WTC11 (cell line): ENCODE results near the gene CCM2. TPM values are rescaled to one million over a fixed set of nuclear protein-coding genes. Genes with fewer than 3 reads are reported as not detected.
"Not testable (repeated sequence)": the region's sequence is repeated elsewhere in the genome, so short reads cannot be mapped to it uniquely, and the experiment has no call there.

Experiments used
- ATAC-seq: fragments of 200-7000 bp; cut with Tn5 transposase; 2 replicates; pipeline ENCODE4 v1.10.0; 2021; ENCODE audit warnings: mild to moderate bottlenecking, moderate library complexity
- CTCF ChIA-PET: fragments of 300-600 bp; sonication (Branson Sonifier 250); formaldehyde crosslinking; loops from one replicate; lab custom pipeline; 2021; ENCODE audit warnings: antibody characterized with exemption; lab: Charles Lee
- POLR2A ChIA-PET: fragments of 350-600 bp; sonication (Branson Sonifier 250); formaldehyde crosslinking; loops from one replicate; lab custom pipeline; 2021; ENCODE audit warnings: antibody characterized with exemption; lab: Charles Lee
- DNase-seq: peaks from one replicate; pipeline ENCODE4 v3.0.0; 2021; ENCODE audit warnings: low spot score
- H3K27ac Mint-ChIP-seq: 2 replicates; pipeline ENCODE4 v1.8.0; 2021; ENCODE audit warnings: mixed read lengths
- H3K27me3 Mint-ChIP-seq: 2 replicates; pipeline ENCODE4 v1.8.0; 2021; ENCODE audit warnings: low read depth, mild to moderate bottlenecking, moderate library complexity, mixed read lengths
- H3K36me3 Mint-ChIP-seq: 2 replicates; pipeline ENCODE4 v1.8.0; 2021; ENCODE audit warnings: mixed read lengths
- H3K4me1 Mint-ChIP-seq: 2 replicates; pipeline ENCODE4 v1.8.0; 2022; ENCODE audit warnings: mixed read lengths
- H3K4me3 Mint-ChIP-seq: 2 replicates; pipeline ENCODE4 v1.8.0; 2021; ENCODE audit warnings: mild to moderate bottlenecking, moderate library complexity, mixed read lengths
- H3K9me3 Mint-ChIP-seq: 2 replicates; pipeline ENCODE4 v1.8.0; 2021; ENCODE audit warnings: mixed read lengths
- EMX1 ChIP-seq: fragments of 250-450 bp; sonication (Bioruptor Pico); IDR thresholded peaks from 2 replicates; pipeline ENCODE4 v1.8.0; 2021; ENCODE audit warnings: mild to moderate bottlenecking
- ESRRA ChIP-seq: sonication (generic); formaldehyde crosslinking; IDR thresholded peaks from 2 replicates; pipeline ENCODE4 v1.8.1; 2022; ENCODE audit warnings: mild to moderate bottlenecking, missing genetic modification reagents, borderline replicate concordance
- FOXJ3 ChIP-seq: sonication (generic); formaldehyde crosslinking; IDR thresholded peaks from 2 replicates; pipeline ENCODE4 v1.9.0; 2021; ENCODE audit warnings: missing genetic modification reagents, mild to moderate bottlenecking, borderline replicate concordance
- GABPB1 ChIP-seq: sonication (generic); formaldehyde crosslinking; IDR thresholded peaks from 2 replicates; pipeline ENCODE4 v1.8.1; 2023; ENCODE audit warnings: mild to moderate bottlenecking, missing genetic modification reagents
- GRHL2 ChIP-seq: fragments of 250-450 bp; sonication (Bioruptor Pico); IDR thresholded peaks from 2 replicates; pipeline ENCODE4 v1.8.0; 2022; ENCODE audit warnings: mild to moderate bottlenecking, moderate library complexity; ENCODE audit not compliant: insufficient replicate concordance, severe bottlenecking
- GTF2I ChIP-seq: fragments of 250-450 bp; sonication (Bioruptor Pico); conservative IDR thresholded peaks from 2 replicates; pipeline ENCODE4 v1.4.0; 2021; ENCODE audit warnings: mild to moderate bottlenecking
- RORB ChIP-seq: fragments of 250-450 bp; sonication (Bioruptor Pico); IDR thresholded peaks from 2 replicates; pipeline ENCODE4 v1.9.0; 2021; ENCODE audit warnings: mild to moderate bottlenecking
- TEAD1 ChIP-seq: sonication (generic); formaldehyde crosslinking; IDR thresholded peaks from 2 replicates; pipeline ENCODE4 v1.8.0; 2022; ENCODE audit warnings: mild to moderate bottlenecking, missing genetic modification reagents
- USF2 ChIP-seq: sonication (generic); formaldehyde crosslinking; IDR thresholded peaks from 2 replicates; pipeline ENCODE4 v1.8.1; 2023; ENCODE audit warnings: mild to moderate bottlenecking, missing genetic modification reagents, moderate library complexity
- ZBTB43 ChIP-seq: sonication (generic); formaldehyde crosslinking; IDR thresholded peaks from 2 replicates; pipeline ENCODE4 v1.8.1; 2023; ENCODE audit warnings: mild to moderate bottlenecking, missing genetic modification reagents
- total RNA-seq: library from RNA; stranded (reverse); gene quantifications from 3 replicates; pipeline ENCODE4 v1.2.3, GENCODE V29; 2021
- TF ChIP-seq, protein P1 (sequence below): sonication (generic); formaldehyde crosslinking; IDR thresholded peaks from 2 replicates; pipeline ENCODE4 v1.8.1; 2022; ENCODE audit warnings: mild to moderate bottlenecking, moderate library complexity, missing genetic modification reagents
- TF ChIP-seq, protein P2 (sequence below): sonication (generic); formaldehyde crosslinking; IDR thresholded peaks from 2 replicates; pipeline ENCODE4 v1.8.0; 2022; ENCODE audit warnings: mild to moderate bottlenecking, missing genetic modification reagents

The CCM2 gene
- total RNA-seq, 1 experiment from 2014 or later: 32.7 TPM

DNA sequence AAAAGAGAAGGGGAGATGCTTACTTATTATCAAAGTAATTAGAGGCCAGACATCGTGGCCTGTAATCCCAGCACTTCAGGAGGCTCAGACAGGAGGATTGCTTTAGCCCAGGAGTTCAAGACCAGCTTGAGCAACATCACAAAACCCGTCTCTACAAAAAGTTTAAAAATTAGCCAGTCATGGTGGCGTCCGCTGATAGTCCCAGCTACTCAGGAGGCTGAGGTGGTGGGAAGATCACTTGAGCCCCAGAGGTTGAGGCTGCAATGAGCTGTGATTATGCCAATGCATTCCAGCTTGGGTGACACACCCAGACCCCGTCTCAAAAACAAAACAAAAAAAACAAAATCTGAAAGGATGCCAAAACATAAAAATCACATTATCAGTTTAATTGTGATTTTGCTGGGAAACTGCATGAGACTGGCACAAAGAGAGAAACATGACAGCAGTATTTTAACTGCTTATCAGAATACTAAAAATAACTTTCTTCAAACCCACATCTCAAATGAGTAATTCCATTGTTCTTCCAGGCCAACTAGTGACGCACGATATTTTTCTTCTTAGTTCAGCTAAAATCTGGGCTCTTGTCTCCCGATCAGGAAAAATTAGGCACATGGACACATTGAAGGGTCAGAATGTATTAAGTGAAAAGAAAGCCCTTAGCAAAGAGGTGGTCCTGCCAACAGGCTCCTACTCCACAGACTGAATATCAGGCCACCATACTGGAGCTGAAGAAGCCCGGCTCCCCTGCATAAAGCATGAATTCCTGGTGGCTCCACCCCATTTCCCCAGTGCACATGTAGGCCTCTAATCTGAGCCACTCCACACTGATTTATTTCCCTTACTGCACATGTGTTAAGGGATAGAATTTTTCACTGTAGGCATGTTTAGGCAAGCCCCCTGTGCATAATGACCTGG lies 9.6 kb upstream of the CCM2 start (continued):
- TF ChIP-seq, protein P1, sequence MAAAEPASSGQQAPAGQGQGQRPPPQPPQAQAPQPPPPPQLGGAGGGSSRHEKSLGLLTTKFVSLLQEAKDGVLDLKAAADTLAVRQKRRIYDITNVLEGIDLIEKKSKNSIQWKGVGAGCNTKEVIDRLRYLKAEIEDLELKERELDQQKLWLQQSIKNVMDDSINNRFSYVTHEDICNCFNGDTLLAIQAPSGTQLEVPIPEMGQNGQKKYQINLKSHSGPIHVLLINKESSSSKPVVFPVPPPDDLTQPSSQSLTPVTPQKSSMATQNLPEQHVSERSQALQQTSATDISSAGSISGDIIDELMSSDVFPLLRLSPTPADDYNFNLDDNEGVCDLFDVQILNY (CRISPR knock-in tag): no peak
- no peak for TF ChIP-seq GRHL2 (CRISPR knock-in tag)
- TF ChIP-seq ZBTB43: no peak
- TF ChIP-seq ESRRA: no peak
- TF ChIP-seq USF2 (CRISPR knock-in tag): no peak
- TF ChIP-seq FOXJ3 (CRISPR knock-in tag): no peak
- TF ChIP-seq EMX1 (CRISPR knock-in tag): no peak
- no peak for TF ChIP-seq GTF2I (CRISPR knock-in tag)
- no peak for TF ChIP-seq TEAD1 (CRISPR knock-in tag)
- TF ChIP-seq, protein P2, sequence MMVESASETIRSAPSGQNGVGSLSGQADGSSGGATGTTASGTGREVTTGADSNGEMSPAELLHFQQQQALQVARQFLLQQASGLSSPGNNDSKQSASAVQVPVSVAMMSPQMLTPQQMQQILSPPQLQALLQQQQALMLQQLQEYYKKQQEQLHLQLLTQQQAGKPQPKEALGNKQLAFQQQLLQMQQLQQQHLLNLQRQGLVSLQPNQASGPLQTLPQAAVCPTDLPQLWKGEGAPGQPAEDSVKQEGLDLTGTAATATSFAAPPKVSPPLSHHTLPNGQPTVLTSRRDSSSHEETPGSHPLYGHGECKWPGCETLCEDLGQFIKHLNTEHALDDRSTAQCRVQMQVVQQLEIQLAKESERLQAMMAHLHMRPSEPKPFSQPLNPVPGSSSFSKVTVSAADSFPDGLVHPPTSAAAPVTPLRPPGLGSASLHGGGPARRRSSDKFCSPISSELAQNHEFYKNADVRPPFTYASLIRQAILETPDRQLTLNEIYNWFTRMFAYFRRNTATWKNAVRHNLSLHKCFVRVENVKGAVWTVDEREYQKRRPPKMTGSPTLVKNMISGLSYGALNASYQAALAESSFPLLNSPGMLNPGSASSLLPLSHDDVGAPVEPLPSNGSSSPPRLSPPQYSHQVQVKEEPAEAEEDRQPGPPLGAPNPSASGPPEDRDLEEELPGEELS (CRISPR knock-in tag): no peak

DNA sequence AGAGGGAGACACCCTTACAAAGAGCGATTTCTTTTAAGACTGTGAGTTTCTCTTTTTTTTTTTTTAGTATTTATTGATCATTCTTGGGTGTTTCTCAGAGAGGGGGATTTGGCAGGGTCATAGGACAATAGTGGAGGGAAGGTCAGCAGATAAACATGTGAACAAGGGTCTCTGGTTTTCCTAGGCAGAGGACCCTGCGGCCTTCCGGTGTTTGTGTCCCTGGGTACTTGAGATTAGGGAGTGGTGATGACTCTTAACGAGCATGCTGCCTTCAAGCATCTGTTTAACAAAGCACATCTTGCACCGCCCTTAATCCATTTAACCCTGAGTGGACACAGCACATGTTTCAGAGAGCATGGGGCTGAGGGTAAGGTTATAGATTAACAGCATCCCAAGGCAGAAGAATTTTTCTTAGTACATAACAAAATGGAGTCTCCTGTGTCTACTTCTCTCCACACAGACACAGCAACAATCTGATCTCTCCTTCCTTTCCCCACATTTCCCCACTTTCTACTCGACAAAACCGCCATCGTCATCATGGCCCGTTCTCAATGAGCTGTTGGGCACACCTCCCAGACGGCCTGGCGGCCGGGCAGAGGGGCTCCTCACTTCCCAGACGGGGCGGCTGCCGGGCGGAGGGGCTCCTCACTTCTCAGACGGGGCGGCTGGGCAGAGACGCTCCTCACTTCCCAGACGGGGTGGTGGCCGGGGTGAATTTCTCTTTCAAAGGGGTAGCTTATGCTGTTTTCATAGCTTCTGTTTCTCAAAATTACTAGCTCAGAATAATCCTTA lies 7.8 kb upstream of the CCM2 start:
- H3K27me3 Mint-ChIP-seq, DNase-seq, H3K4me1 Mint-ChIP-seq, H3K4me3 Mint-ChIP-seq, H3K27ac Mint-ChIP-seq, CTCF ChIA-PET, H3K9me3 Mint-ChIP-seq, ATAC-seq, POLR2A ChIA-PET: not testable (repeated sequence)
- peaks cover 11% of the 10 kb centered on the region for H3K36me3 Mint-ChIP-seq

GRCh38 chr7:44994877-44995554 lies 5.0 kb upstream of the CCM2 start:
- no peak overlapping the region for H3K27ac Mint-ChIP-seq
- ChIA-PET POLR2A (no interaction called here), CTCF (interaction anchor here (1.1 kb wide), 1 partner anchor 21 kb away, joined by 4 read pairs; no protein-coding TSS in a partner anchor)
- no peak for DNase-seq
- no peak for ATAC-seq
- H3K4me1 Mint-ChIP-seq: peaks cover 4% of the 10 kb centered on the region; the same call in 1 of the 2 replicates
- no peak overlapping the region for H3K4me3 Mint-ChIP-seq
- TF ChIP-seq GABPB1 (CRISPR knock-in tag) (no peak), RORB (no peak)
- H3K36me3 Mint-ChIP-seq: peaks cover 11% of the 10 kb centered on the region
- H3K27me3 Mint-ChIP-seq: no peaks in the 10 kb centered on the region
- peaks cover 5% of the 10 kb centered on the region for H3K9me3 Mint-ChIP-seq
